Measurements from ENCODE around the gene ABHD11.

GRCh38 chr7:73758581-73759138 lies 20.1 kb upstream of the ABHD11 start:
- no peak for TF ChIP-seq EZH2 (IDR thresholded peaks at IDR 0.05)
- TF ChIP-seq POLR2AphosphoS5 (IDR thresholded peaks at IDR 0.05; ENCODE audit: borderline replicate concordance, low read depth, low read length) = no peak
- TF ChIP-seq FOXP2 (optimal IDR thresholded peaks at IDR 0.05; ENCODE audit: control extremely low read depth, extremely low read length, insufficient read depth) = no peak
